A673 (cell line): ENCODE results near the gene TFIP11.

Source experiments
- EZH2 ChIP-seq: fragments of 200-600 bp; sonication (generic); IDR thresholded peaks from 2 replicates; pipeline ENCODE4 v1.6.1; 2017; ENCODE audit warnings: borderline replicate concordance, low read depth, mild to moderate bottlenecking, mixed read lengths, antibody characterized with exemption, low read length; ENCODE audit not compliant: poor library complexity, severe bottlenecking
- TF ChIP-seq, protein P1 (sequence below): fragments of 300-800, 200-600 bp; sonication (generic); conservative IDR thresholded peaks from 2 replicates; pipeline ENCODE4 v1.5.1; 2017; ENCODE audit warnings: low read depth, mild to moderate bottlenecking, antibody characterized with exemption, low read length, moderate library complexity, mixed read lengths

DNA sequence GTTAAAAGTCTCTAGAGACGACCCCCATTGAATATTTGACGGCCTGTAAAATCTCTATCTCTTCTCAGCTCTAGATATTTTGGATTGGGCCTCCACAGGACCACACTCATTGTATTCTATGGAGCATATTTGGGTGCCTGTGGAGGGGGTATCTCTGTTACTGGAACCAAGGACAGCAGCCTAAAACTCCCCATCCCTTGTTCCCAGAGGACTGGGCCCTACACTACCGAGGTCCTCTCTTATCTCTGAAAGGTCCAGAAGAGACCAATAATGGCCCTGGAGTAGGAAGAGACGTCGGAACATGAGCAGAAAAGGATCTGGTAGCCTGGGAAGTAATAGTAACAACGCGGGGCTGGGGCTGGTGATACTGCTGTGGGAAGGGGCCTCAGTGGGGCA lies 29.2 kb downstream of the TFIP11 start:
- TF ChIP-seq, protein P1, sequence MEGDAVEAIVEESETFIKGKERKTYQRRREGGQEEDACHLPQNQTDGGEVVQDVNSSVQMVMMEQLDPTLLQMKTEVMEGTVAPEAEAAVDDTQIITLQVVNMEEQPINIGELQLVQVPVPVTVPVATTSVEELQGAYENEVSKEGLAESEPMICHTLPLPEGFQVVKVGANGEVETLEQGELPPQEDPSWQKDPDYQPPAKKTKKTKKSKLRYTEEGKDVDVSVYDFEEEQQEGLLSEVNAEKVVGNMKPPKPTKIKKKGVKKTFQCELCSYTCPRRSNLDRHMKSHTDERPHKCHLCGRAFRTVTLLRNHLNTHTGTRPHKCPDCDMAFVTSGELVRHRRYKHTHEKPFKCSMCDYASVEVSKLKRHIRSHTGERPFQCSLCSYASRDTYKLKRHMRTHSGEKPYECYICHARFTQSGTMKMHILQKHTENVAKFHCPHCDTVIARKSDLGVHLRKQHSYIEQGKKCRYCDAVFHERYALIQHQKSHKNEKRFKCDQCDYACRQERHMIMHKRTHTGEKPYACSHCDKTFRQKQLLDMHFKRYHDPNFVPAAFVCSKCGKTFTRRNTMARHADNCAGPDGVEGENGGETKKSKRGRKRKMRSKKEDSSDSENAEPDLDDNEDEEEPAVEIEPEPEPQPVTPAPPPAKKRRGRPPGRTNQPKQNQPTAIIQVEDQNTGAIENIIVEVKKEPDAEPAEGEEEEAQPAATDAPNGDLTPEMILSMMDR = no peak
- TF ChIP-seq EZH2 = no peak
